ENCODE data around the gene C2orf76.

C2orf76 gene

GRCh38 chr2:119266091-119266589 lies 100.5 kb downstream of the C2orf76 start:
- DNase-seq (ENCODE audit: low read depth): no peak
- H3K4me3 ChIP-seq (ENCODE audit: low read depth, low read length): no peak overlapping the region
- TF ChIP-seq CTCF (IDR thresholded peaks at IDR 0.05; ENCODE audit: low read depth, low read length, missing control alignments): no peak

DNA sequence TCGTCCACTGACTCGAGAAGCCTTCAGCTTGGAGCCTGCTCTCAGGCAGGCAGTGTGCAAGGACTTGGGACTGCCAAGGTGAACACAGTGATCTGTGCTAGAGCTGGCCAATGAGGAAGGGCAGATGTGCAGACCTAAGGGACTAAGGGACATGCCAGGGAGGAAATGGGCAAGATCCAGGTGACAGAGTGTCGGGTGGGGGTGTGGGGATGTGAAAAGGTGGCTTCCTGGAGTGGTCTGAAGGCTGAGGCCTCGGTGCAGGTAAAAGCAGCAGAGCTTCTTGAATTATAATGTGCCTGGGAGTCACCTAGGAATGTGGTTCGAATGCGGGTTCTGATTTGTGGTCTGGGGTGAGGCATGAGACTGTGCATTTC lies 101.0 kb downstream of the C2orf76 start:
- DNase-seq (ENCODE audit: low read depth): no peak
- H3K4me3 ChIP-seq (ENCODE audit: low read depth, low read length): no peak overlapping the region
- no peak for TF ChIP-seq CTCF (IDR thresholded peaks at IDR 0.05; ENCODE audit: low read depth, low read length, missing control alignments)

DNA sequence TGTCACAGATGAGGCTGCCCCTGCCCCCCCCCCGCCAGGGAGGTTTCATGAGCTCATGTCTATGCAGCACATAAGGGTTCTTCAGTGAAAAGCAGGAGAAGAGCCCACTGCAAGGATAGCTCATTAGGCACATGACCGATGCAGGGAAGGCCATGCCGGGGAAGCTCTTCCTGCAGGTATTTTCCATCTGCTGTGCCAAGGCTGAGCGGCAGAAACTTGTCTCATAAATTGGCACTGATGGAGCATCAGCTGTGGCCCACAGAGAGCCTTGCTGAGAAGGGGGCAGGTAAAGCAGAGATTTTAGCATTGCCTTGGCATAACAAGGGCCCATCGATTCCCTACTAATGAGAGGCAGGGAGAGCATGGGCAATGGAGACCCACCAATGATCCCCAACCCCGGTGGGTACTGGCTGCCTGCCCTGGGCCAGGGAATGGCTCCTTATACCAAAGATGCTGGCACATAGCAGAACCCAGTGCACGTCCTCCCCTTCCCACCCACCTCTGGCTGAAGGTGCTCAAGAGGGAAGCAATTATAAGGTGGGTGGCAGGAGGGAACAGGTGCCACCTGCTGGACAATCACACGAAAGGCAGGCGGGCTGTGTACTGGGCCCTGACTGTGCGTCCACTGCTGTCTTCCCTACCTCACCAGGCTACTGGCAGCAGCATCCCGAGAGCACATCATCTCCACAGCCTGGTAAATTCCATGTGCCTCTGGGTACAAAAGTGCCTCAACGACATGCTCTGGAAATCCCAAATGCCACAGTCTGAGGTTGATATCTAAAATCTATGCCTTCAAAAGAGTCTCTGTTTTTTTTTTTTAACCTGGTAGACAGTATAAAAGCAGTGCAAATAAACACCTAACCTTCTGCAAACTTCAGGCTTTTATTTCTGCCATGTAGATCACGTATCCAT lies 101.6 kb downstream of the C2orf76 start:
- peak; percentile 13 for DNase-seq (ENCODE audit: low read depth)
- peak; percentile 97 for TF ChIP-seq CTCF (IDR thresholded peaks at IDR 0.05; ENCODE audit: low read depth, low read length, missing control alignments)
- H3K4me3 ChIP-seq (ENCODE audit: low read depth, low read length): no peak overlapping the region

GRCh38 chr2:119263656-119264055 lies 103.0 kb downstream of the C2orf76 start:
- no peak for TF ChIP-seq CTCF (IDR thresholded peaks at IDR 0.05; ENCODE audit: low read depth, low read length, missing control alignments)
- H3K4me3 ChIP-seq (ENCODE audit: low read depth, low read length): no peak overlapping the region
- DNase-seq (ENCODE audit: low read depth): no peak

DNA sequence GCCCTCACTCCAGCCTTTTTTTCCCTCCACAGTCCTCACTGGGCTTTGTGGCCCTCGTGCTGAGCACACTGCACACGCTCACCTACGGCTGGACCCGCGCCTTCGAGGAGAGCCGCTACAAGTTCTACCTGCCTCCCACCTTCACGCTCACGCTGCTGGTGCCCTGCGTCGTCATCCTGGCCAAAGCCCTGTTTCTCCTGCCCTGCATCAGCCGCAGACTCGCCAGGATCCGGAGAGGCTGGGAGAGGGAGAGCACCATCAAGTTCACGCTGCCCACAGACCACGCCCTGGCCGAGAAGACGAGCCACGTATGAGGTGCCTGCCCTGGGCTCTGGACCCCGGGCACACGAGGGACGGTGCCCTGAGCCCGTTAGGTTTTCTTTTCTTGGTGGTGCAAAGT lies 103.6 kb downstream of the C2orf76 start:
- no peak for TF ChIP-seq CTCF (IDR thresholded peaks at IDR 0.05; ENCODE audit: low read depth, low read length, missing control alignments)
- DNase-seq (ENCODE audit: low read depth): no peak
- H3K4me3 ChIP-seq (ENCODE audit: low read depth, low read length): no peak overlapping the region

- TF ChIP-seq CTCF (IDR thresholded peaks at IDR 0.05; ENCODE audit: low read depth, low read length, missing control alignments): no peak
- no peak for DNase-seq (ENCODE audit: low read depth)
- no peak overlapping the region for H3K4me3 ChIP-seq (ENCODE audit: low read depth, low read length)
Observed at GRCh38 chr2:119261493-119262225, 105.0 kb downstream of the C2orf76 start.
